HepG2 (cell line): ENCODE data around the gene ZCCHC24. TPM values are rescaled to one million over a fixed set of nuclear protein-coding genes. Genes with fewer than 3 reads are reported as not detected.

Experiments
- CBX1 ChIP-seq: IDR thresholded peaks from one replicate; pipeline ENCODE4 v1.6.1; 2016; ENCODE audit warnings: antibody characterized with exemption, low read depth
- IKZF5 ChIP-seq: IDR thresholded peaks from 2 replicates; pipeline ENCODE4 v1.6.1; 2018; ENCODE audit warnings: missing genetic modification reagents, mild to moderate bottlenecking, missing compliant biosample characterization
- JDP2 ChIP-seq: sonication (generic); formaldehyde crosslinking; IDR thresholded peaks from 2 replicates; pipeline ENCODE4 v1.8.1; 2022; ENCODE audit warnings: missing genetic modification reagents, borderline replicate concordance
- KDM2A ChIP-seq: sonication (generic); formaldehyde crosslinking; IDR thresholded peaks from 2 replicates; pipeline ENCODE4 v1.4.0; 2020; ENCODE audit warnings: low read depth, missing genetic modification reagents, borderline replicate concordance
- MTA3 ChIP-seq: sonication (generic); formaldehyde crosslinking; IDR thresholded peaks from 2 replicates; pipeline ENCODE4 v1.4.0; 2020; ENCODE audit warnings: missing genetic modification reagents
- PATZ1 ChIP-seq: sonication (generic); formaldehyde crosslinking; IDR thresholded peaks from 2 replicates; pipeline ENCODE4 v1.4.0; 2020; ENCODE audit warnings: missing genetic modification reagents
- RBAK ChIP-seq: sonication (generic); formaldehyde crosslinking; IDR thresholded peaks from 2 replicates; pipeline ENCODE4 v1.5.1; 2020; ENCODE audit warnings: mild to moderate bottlenecking, missing genetic modification reagents
- RXRA ChIP-seq: sonication (generic); formaldehyde crosslinking; IDR thresholded peaks from 2 replicates; pipeline ENCODE4 v1.5.1; 2020; ENCODE audit warnings: missing genetic modification reagents
- TFAP4 ChIP-seq: sonication (generic); IDR thresholded peaks from 2 replicates; pipeline ENCODE4 v1.6.1; 2016; ENCODE audit warnings: low read depth, borderline replicate concordance
- ZNF160 ChIP-seq: sonication (generic); formaldehyde crosslinking; IDR thresholded peaks from 2 replicates; pipeline ENCODE4 v1.8.0; 2022; ENCODE audit warnings: mild to moderate bottlenecking, inconsistent platforms, missing genetic modification reagents
- ZNF512 ChIP-seq: sonication (generic); formaldehyde crosslinking; IDR thresholded peaks from 2 replicates; pipeline ENCODE4 v1.4.0; 2020; ENCODE audit warnings: mild to moderate bottlenecking, missing genetic modification reagents
- polyA plus RNA-seq, 8 experiments: library from polyadenylated mRNA; depleted of rRNA in 3 of 8; stranded (reverse) in 7 of 8; unstranded in 1 of 8; fragments of >200 nt; fragmentation: Illumina TruSeq in 4 of 8; extraction: Trizol in 4 of 8; gene quantifications; 2 replicates each; pipeline versions ENCODE4 v1.2.1 to v1.2.3, GENCODE V29; 2011 to 2016; ENCODE audit warnings: low read depth in 4 of 8, missing spikeins in 1 of 8, mixed read lengths in 1 of 8; ENCODE audit not compliant: insufficient read depth in 1 of 8
- total RNA-seq, 5 experiments: library from RNA; depleted of rRNA; stranded (reverse); fragments of >200 nt; fragmentation: Illumina TruSeq; extraction: Trizol; gene quantifications; 2 replicates each; pipeline ENCODE4 v1.2.3, GENCODE V29; 2016; ENCODE audit warnings: low read depth in 1 of 5
- TF ChIP-seq, protein P1 (sequence below): sonication (generic); formaldehyde crosslinking; IDR thresholded peaks from 2 replicates; pipeline ENCODE4 v1.5.0; 2020; ENCODE audit warnings: mild to moderate bottlenecking, missing genetic modification reagents
- TF ChIP-seq, protein P2 (sequence below): IDR thresholded peaks from 2 replicates; pipeline ENCODE4 v1.6.1; 2016; ENCODE audit warnings: low read depth
- TF ChIP-seq, protein P3 (sequence below): sonication (generic); formaldehyde crosslinking; IDR thresholded peaks from 2 replicates; pipeline ENCODE4 v1.8.0; 2022; ENCODE audit warnings: mild to moderate bottlenecking, missing genetic modification reagents; ENCODE audit not compliant: insufficient replicate concordance

The ZCCHC24 gene
- total and polyA plus RNA-seq, 2 of the 13 experiments (the other 11 are each of a cell fraction or from before 2014, with no cell fraction given), result 3.1 to 7.9 TPM

GRCh38 chr10:79374312-79375191 lies 70.9 kb downstream of the ZCCHC24 start (continued):
- TF ChIP-seq, protein P1, sequence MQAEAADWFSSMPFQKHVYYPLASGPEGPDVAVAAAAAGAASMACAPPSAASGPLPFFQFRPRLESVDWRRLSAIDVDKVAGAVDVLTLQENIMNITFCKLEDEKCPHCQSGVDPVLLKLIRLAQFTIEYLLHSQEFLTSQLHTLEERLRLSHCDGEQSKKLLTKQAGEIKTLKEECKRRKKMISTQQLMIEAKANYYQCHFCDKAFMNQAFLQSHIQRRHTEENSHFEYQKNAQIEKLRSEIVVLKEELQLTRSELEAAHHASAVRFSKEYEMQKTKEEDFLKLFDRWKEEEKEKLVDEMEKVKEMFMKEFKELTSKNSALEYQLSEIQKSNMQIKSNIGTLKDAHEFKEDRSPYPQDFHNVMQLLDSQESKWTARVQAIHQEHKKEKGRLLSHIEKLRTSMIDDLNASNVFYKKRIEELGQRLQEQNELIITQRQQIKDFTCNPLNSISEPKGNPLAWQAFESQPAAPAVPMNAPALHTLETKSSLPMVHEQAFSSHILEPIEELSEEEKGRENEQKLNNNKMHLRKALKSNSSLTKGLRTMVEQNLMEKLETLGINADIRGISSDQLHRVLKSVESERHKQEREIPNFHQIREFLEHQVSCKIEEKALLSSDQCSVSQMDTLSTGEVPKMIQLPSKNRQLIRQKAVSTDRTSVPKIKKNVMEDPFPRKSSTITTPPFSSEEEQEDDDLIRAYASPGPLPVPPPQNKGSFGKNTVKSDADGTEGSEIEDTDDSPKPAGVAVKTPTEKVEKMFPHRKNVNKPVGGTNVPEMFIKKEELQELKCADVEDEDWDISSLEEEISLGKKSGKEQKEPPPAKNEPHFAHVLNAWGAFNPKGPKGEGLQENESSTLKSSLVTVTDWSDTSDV, result no peak
- TF ChIP-seq CBX1 (peak; percentile 35), JDP2 (no peak), KDM2A (CRISPR knock-in tag) (peak; percentile 33; the same call in 1 of the 2 replicates), PATZ1 (CRISPR knock-in tag) (0 out of 2 replicates have a peak, but pooled peaks have one; percentile 15), MTA3 (CRISPR knock-in tag) (no peak), ZNF160 (CRISPR knock-in tag) (no peak), RBAK (CRISPR knock-in tag) (no peak), IKZF5 (CRISPR knock-in tag) (peak; percentile 58; the same call in 1 of the 2 replicates), TFAP4 (peak; percentile 59; the same call in 1 of the 2 replicates), RXRA (CRISPR knock-in tag) (0 out of 2 replicates have a peak, but pooled peaks have one; percentile 29), ZNF512 (CRISPR knock-in tag) (no peak)
- TF ChIP-seq, protein P2, sequence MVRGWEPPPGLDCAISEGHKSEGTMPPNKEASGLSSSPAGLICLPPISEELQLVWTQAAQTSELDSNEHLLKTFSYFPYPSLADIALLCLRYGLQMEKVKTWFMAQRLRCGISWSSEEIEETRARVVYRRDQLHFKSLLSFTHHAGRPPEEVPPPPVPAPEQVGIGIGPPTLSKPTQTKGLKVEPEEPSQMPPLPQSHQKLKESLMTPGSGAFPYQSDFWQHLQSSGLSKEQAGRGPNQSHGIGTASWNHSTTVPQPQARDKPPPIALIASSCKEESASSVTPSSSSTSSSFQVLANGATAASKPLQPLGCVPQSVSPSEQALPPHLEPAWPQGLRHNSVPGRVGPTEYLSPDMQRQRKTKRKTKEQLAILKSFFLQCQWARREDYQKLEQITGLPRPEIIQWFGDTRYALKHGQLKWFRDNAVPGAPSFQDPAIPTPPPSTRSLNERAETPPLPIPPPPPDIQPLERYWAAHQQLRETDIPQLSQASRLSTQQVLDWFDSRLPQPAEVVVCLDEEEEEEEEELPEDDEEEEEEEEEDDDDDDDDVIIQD (CRISPR knock-in tag), result no peak
- TF ChIP-seq, protein P3, sequence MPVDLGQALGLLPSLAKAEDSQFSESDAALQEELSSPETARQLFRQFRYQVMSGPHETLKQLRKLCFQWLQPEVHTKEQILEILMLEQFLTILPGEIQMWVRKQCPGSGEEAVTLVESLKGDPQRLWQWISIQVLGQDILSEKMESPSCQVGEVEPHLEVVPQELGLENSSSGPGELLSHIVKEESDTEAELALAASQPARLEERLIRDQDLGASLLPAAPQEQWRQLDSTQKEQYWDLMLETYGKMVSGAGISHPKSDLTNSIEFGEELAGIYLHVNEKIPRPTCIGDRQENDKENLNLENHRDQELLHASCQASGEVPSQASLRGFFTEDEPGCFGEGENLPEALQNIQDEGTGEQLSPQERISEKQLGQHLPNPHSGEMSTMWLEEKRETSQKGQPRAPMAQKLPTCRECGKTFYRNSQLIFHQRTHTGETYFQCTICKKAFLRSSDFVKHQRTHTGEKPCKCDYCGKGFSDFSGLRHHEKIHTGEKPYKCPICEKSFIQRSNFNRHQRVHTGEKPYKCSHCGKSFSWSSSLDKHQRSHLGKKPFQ, result no peak
